Measurements from ENCODE around the gene RAPGEF5. TPM values are rescaled to one million over a fixed set of nuclear protein-coding genes. Genes with fewer than 3 reads are reported as not detected.

RAPGEF5 gene
- total RNA-seq, 1 donor, result 1.1 TPM

- no peak overlapping the region for H3K4me2 ChIP-seq (ENCODE audit: insufficient read depth, low read length)
- H3K4me1 ChIP-seq (ENCODE audit: insufficient read depth, low read length), result no peaks in the 10 kb centered on the region
- H3K27ac ChIP-seq (ENCODE audit: low read depth, low read length), result no peak overlapping the region
- no peak overlapping the region for H3K4me3 ChIP-seq (ENCODE audit: insufficient read depth, low read length)
- no peaks in the 10 kb centered on the region for H3K79me2 ChIP-seq (ENCODE audit: insufficient read depth, low read length)
- no peak for TF ChIP-seq CTCF (IDR thresholded peaks at IDR 0.05; ENCODE audit: extremely low read depth, low read depth, low read length)
- no peaks in the 10 kb centered on the region for H3K27me3 ChIP-seq (ENCODE audit: insufficient read depth, low read length)
- DNase-seq (ENCODE audit: insufficient read length, low spot score, missing footprints), result no peak
- H4K20me1 ChIP-seq (ENCODE audit: insufficient read depth, low read length), result no peaks in the 10 kb centered on the region
- H2AFZ ChIP-seq (ENCODE audit: low read length), result no peak overlapping the region
- no peaks in the 10 kb centered on the region for H3K9me3 ChIP-seq (ENCODE audit: low read depth, low read length)
- H3K36me3 ChIP-seq (ENCODE audit: insufficient read depth, low read length), result no peaks in the 10 kb centered on the region
These were observed 189.5 kb downstream of the RAPGEF5 start for GRCh38 chr7:22167482-22167881.

- Histone ChIP-seq H3K36me3 (ENCODE audit: insufficient read depth, low read length) (no peaks in the 10 kb centered on the region), H3K4me3 (ENCODE audit: insufficient read depth, low read length) (no peak overlapping the region), H3K4me1 (ENCODE audit: insufficient read depth, low read length) (no peaks in the 10 kb centered on the region), H3K79me2 (ENCODE audit: insufficient read depth, low read length) (no peaks in the 10 kb centered on the region), H3K4me2 (ENCODE audit: insufficient read depth, low read length) (no peak overlapping the region), H3K27ac (ENCODE audit: low read depth, low read length) (no peak overlapping the region), H3K9me3 (ENCODE audit: low read depth, low read length) (no peaks in the 10 kb centered on the region), H2AFZ (ENCODE audit: low read length) (no peak overlapping the region), H3K27me3 (ENCODE audit: insufficient read depth, low read length) (no peaks in the 10 kb centered on the region), H4K20me1 (ENCODE audit: insufficient read depth, low read length) (no peaks in the 10 kb centered on the region)
- no peak for DNase-seq (ENCODE audit: insufficient read length, low spot score, missing footprints)
- no peak for TF ChIP-seq CTCF (IDR thresholded peaks at IDR 0.05; ENCODE audit: extremely low read depth, low read depth, low read length)
These were observed 190.0 kb downstream of the RAPGEF5 start for GRCh38 chr7:22166928-22167327.

- peaks cover 7% of the 10 kb centered on the region for H3K4me1 ChIP-seq (ENCODE audit: insufficient read depth, low read length)
- H3K4me2 ChIP-seq (ENCODE audit: insufficient read depth, low read length), result no peak overlapping the region
- H3K9me3 ChIP-seq (ENCODE audit: low read depth, low read length), result no peaks in the 10 kb centered on the region
- no peaks in the 10 kb centered on the region for H3K27me3 ChIP-seq (ENCODE audit: insufficient read depth, low read length)
- H3K4me3 ChIP-seq (ENCODE audit: insufficient read depth, low read length), result no peak overlapping the region
- no peaks in the 10 kb centered on the region for H4K20me1 ChIP-seq (ENCODE audit: insufficient read depth, low read length)
- no peaks in the 10 kb centered on the region for H3K36me3 ChIP-seq (ENCODE audit: insufficient read depth, low read length)
- no peak for DNase-seq (ENCODE audit: insufficient read length, low spot score, missing footprints)
- TF ChIP-seq CTCF (IDR thresholded peaks at IDR 0.05; ENCODE audit: extremely low read depth, low read depth, low read length), result no peak
- no peak overlapping the region for H3K27ac ChIP-seq (ENCODE audit: low read depth, low read length)
- H3K79me2 ChIP-seq (ENCODE audit: insufficient read depth, low read length), result no peaks in the 10 kb centered on the region
- H2AFZ ChIP-seq (ENCODE audit: low read length), result no peak overlapping the region
These were observed 197.6 kb downstream of the RAPGEF5 start for GRCh38 chr7:22159341-22159740.

GRCh38 chr7:22157552-22157951 lies 199.4 kb downstream of the RAPGEF5 start:
- no peaks in the 10 kb centered on the region for H3K27me3 ChIP-seq (ENCODE audit: insufficient read depth, low read length)
- H4K20me1 ChIP-seq (ENCODE audit: insufficient read depth, low read length), result no peaks in the 10 kb centered on the region
- TF ChIP-seq CTCF (IDR thresholded peaks at IDR 0.05; ENCODE audit: extremely low read depth, low read depth, low read length), result no peak
- peaks cover 7% of the 10 kb centered on the region for H3K4me1 ChIP-seq (ENCODE audit: insufficient read depth, low read length)
- no peaks in the 10 kb centered on the region for H3K79me2 ChIP-seq (ENCODE audit: insufficient read depth, low read length)
- no peak for DNase-seq (ENCODE audit: insufficient read length, low spot score, missing footprints)
- H3K27ac ChIP-seq (ENCODE audit: low read depth, low read length), result no peak overlapping the region
- H3K4me3 ChIP-seq (ENCODE audit: insufficient read depth, low read length), result no peak overlapping the region
- H3K36me3 ChIP-seq (ENCODE audit: insufficient read depth, low read length), result no peaks in the 10 kb centered on the region
- H3K4me2 ChIP-seq (ENCODE audit: insufficient read depth, low read length), result no peak overlapping the region
- no peak overlapping the region for H2AFZ ChIP-seq (ENCODE audit: low read length)
- H3K9me3 ChIP-seq (ENCODE audit: low read depth, low read length), result no peaks in the 10 kb centered on the region

Data from osteoblast (primary cell).